Neural cell (in vitro differentiated cells): ENCODE measurements around the gene CST6. TPM values are rescaled to one million over a fixed set of nuclear protein-coding genes. Genes with fewer than 3 reads are reported as not detected.

Source experiments
- H2AFZ ChIP-seq: fragments of 200-600, 300-800 bp; sonication (generic), shearing (Covaris generic); 2 replicates; pipeline ENCODE4 v1.6.0; 2014; ENCODE audit warnings: low read depth, mild to moderate bottlenecking, antibody characterized with exemption, low read length, moderate library complexity
- H3F3A ChIP-seq: fragments of 200-600 bp; shearing (Covaris generic); 2 replicates; pipeline ENCODE4 v1.6.1; 2016; ENCODE audit warnings: mild to moderate bottlenecking, moderate library complexity, mixed read lengths, antibody characterized with exemption, low read length; ENCODE audit not compliant: insufficient read depth, poor library complexity, severe bottlenecking
- H3K27ac ChIP-seq: fragments of 200-600, 300-800 bp; sonication (generic), shearing (Covaris generic); 2 replicates; pipeline ENCODE4 v1.5.1; 2014; ENCODE audit warnings: mild to moderate bottlenecking, low read length, moderate library complexity
- H3K27me3 ChIP-seq: fragments of 300-800, 200-600 bp; sonication (generic), shearing (Covaris generic); 2 replicates; pipeline ENCODE4 v1.6.0; 2014; ENCODE audit warnings: mild to moderate bottlenecking, low read depth, low read length, moderate library complexity; ENCODE audit not compliant: insufficient read depth
- H3K36me3 ChIP-seq: fragments of 300-800, 200-600 bp; sonication (generic), shearing (Covaris generic); 2 replicates; pipeline ENCODE4 v1.5.1; 2014; ENCODE audit warnings: mild to moderate bottlenecking, antibody characterized with exemption, low read length, moderate library complexity; ENCODE audit not compliant: insufficient read depth
- H3K4me2 ChIP-seq: fragments of 300-800, 200-600 bp; sonication (generic), shearing (Covaris generic); 2 replicates; pipeline ENCODE4 v1.6.0; 2014; ENCODE audit warnings: mild to moderate bottlenecking, low read length
- H3K4me3 ChIP-seq: fragments of 300-800, 200-600 bp; sonication (generic), shearing (Covaris generic); 2 replicates; pipeline ENCODE4 v1.5.1; 2014; ENCODE audit warnings: mild to moderate bottlenecking, low read length, moderate library complexity
- H3K79me2 ChIP-seq: fragments of 200-600 bp; shearing (Covaris generic); replicated peaks from 2 replicates; pipeline ENCODE4 v1.6.0; 2014; ENCODE audit warnings: mild to moderate bottlenecking, low read length, moderate library complexity; ENCODE audit not compliant: insufficient read depth
- H3K9ac ChIP-seq: fragments of 300-800, 200-600 bp; sonication (generic), shearing (Covaris generic); 2 replicates; pipeline ENCODE4 v1.6.1; 2016; ENCODE audit warnings: mild to moderate bottlenecking, low read length, mixed read lengths
- H3K9me2 ChIP-seq: fragments of 200-600 bp; shearing (Covaris generic); 2 replicates; pipeline ENCODE4 v1.6.1; 2016; ENCODE audit warnings: mild to moderate bottlenecking, low read length, mixed read lengths; ENCODE audit not compliant: insufficient read depth
- H3K9me3 ChIP-seq: fragments of 200-600, 300-800 bp; sonication (generic), shearing (Covaris generic); 2 replicates; pipeline ENCODE4 v1.6.1; 2016; ENCODE audit warnings: mild to moderate bottlenecking, mixed run types, low read length, moderate library complexity, mixed read lengths
- H4K20me1 ChIP-seq: fragments of 200-600 bp; shearing (Covaris generic); 2 replicates; pipeline ENCODE4 v1.6.1; 2016; ENCODE audit warnings: mild to moderate bottlenecking, mixed run types; ENCODE audit not compliant: insufficient read depth
- EP300 ChIP-seq: fragments of 450-650 bp; conservative IDR thresholded peaks from 2 replicates; pipeline ENCODE4 v1.6.1; 2014; ENCODE audit warnings: antibody characterized with exemption, mild to moderate bottlenecking, moderate library complexity; ENCODE audit not compliant: poor library complexity, severe bottlenecking
- EZH2 ChIP-seq: fragments of 200-600, 300-800 bp; shearing (Covaris generic), sonication (generic); IDR thresholded peaks from 2 replicates; pipeline ENCODE4 v1.6.1; 2014; ENCODE audit warnings: antibody characterized with exemption, low read length, borderline replicate concordance, mild to moderate bottlenecking; ENCODE audit not compliant: insufficient read depth, poor library complexity, severe bottlenecking
- MXI1 ChIP-seq: fragments of 450-650 bp; conservative IDR thresholded peaks from 2 replicates; pipeline ENCODE4 v1.6.1; 2014; ENCODE audit warnings: antibody characterized with exemption, mild to moderate bottlenecking; ENCODE audit not compliant: poor library complexity, severe bottlenecking
- POLR2AphosphoS5 ChIP-seq: IDR thresholded peaks from 2 replicates; pipeline ENCODE4 v1.6.1; 2012
- RAD21 ChIP-seq: fragments of 450-650 bp; conservative IDR thresholded peaks from 2 replicates; pipeline ENCODE4 v1.6.1; 2014; ENCODE audit warnings: antibody characterized with exemption, mild to moderate bottlenecking, moderate library complexity
- REST ChIP-seq: IDR thresholded peaks from 2 replicates; pipeline ENCODE4 v1.6.1; 2012; ENCODE audit warnings: borderline replicate concordance
- SMC3 ChIP-seq: fragments of 450-650 bp; conservative IDR thresholded peaks from 2 replicates; pipeline ENCODE4 v1.6.1; 2014; ENCODE audit warnings: antibody characterized with exemption, mild to moderate bottlenecking, moderate library complexity; ENCODE audit not compliant: poor library complexity
- TAF1 ChIP-seq: IDR thresholded peaks from 2 replicates; pipeline ENCODE4 v1.6.1; 2012; ENCODE audit warnings: low read depth
- polyA plus RNA-seq: library from polyadenylated mRNA; depleted of rRNA; stranded (reverse); fragments of >200 nt; gene quantifications from 2 replicates; pipeline ENCODE4 v1.2.3, GENCODE V29; 2014
- TF ChIP-seq, protein P1 (sequence below): fragments of 450-650 bp; IDR thresholded peaks from 2 replicates; pipeline ENCODE4 v1.5.1; 2014; ENCODE audit warnings: antibody characterized with exemption, mild to moderate bottlenecking, moderate library complexity; ENCODE audit not compliant: poor library complexity, severe bottlenecking

Gene CST6
- polyA plus RNA-seq, 1 donor from 2014 or later = not detected

DNA sequence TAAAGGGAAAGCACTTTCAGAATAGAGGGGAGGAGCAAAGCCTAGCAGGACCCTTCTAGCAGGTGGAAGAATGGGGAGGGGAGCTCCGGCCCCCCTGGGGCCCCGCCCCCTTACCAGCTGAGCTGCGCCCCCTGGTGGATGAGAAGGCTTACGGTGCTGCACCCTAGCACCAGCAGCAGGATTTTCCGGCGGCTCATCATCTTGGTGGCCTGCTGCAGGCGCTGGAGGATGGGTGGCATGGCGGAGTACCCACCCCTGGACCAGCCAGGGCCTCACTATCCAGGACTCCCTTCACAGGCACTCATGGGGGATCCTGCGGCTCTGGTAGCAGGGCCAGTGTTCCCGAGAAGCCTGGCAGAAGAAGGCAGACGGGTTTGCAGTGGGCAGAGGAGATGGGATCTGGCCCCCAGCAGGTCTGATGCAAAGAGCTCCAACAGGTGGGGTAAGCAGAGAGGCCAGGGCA, 33.4 kb downstream of the CST6 start:
- Histone ChIP-seq H3K9ac (no peak overlapping the region), H3K4me3 (no peak overlapping the region), H3F3A (no peaks in the 10 kb centered on the region), H3K27ac (no peak overlapping the region), H3K36me3 (no peaks in the 10 kb centered on the region), H3K9me3 (no peaks in the 10 kb centered on the region), H2AFZ (no peak overlapping the region), H3K9me2 (no peaks in the 10 kb centered on the region), H4K20me1 (no peaks in the 10 kb centered on the region), H3K79me2 (peaks cover 4% of the 10 kb centered on the region), H3K4me2 (no peak overlapping the region), H3K27me3 (no peaks in the 10 kb centered on the region)
- TF ChIP-seq EP300 = no peak
- TF ChIP-seq RAD21 = peak; percentile 57
- peak; percentile 8 for TF ChIP-seq MXI1
- TF ChIP-seq, protein P1, sequence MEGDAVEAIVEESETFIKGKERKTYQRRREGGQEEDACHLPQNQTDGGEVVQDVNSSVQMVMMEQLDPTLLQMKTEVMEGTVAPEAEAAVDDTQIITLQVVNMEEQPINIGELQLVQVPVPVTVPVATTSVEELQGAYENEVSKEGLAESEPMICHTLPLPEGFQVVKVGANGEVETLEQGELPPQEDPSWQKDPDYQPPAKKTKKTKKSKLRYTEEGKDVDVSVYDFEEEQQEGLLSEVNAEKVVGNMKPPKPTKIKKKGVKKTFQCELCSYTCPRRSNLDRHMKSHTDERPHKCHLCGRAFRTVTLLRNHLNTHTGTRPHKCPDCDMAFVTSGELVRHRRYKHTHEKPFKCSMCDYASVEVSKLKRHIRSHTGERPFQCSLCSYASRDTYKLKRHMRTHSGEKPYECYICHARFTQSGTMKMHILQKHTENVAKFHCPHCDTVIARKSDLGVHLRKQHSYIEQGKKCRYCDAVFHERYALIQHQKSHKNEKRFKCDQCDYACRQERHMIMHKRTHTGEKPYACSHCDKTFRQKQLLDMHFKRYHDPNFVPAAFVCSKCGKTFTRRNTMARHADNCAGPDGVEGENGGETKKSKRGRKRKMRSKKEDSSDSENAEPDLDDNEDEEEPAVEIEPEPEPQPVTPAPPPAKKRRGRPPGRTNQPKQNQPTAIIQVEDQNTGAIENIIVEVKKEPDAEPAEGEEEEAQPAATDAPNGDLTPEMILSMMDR = peak; percentile 79
- TF ChIP-seq POLR2AphosphoS5 = no peak
- TF ChIP-seq SMC3 = peak; percentile 67
- no peak for TF ChIP-seq REST

DNA sequence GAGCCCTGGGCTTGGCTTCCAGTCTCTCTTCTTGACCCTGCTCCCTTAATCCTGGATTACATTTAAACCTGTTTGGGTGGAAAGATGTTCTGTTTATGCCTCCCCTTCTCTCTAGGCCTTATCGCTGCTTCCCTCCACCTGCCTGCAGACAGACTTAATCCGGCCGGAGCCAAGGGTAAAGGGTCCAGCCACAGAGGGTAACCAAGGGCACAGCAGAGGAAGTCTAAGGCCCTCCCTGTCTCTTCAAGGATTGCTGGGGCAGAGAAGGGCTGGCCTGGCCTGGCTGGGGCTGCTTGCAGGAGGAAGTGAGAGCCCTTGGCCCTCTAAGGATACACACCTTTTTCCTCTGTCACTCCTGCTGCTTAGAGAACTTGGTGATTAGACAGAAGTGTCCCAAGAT, 35.1 kb downstream of the CST6 start:
- H3F3A ChIP-seq = peaks cover 5% of the 10 kb centered on the region
- no peaks in the 10 kb centered on the region for H3K27me3 ChIP-seq
- H3K9ac ChIP-seq = no peak overlapping the region
- H2AFZ ChIP-seq = no peak overlapping the region
- TF ChIP-seq EP300 = no peak
- no peak for TF ChIP-seq MXI1
- no peak for TF ChIP-seq SMC3
- TF ChIP-seq REST = no peak
- TF ChIP-seq RAD21 = no peak
- no peak for TF ChIP-seq EZH2
- no peak for TF ChIP-seq POLR2AphosphoS5
- TF ChIP-seq, protein P1 = no peak
- TF ChIP-seq TAF1 = no peak
- H3K9me3 ChIP-seq = no peaks in the 10 kb centered on the region
- no peak overlapping the region for H3K4me2 ChIP-seq
- no peaks in the 10 kb centered on the region for H3K36me3 ChIP-seq
- H3K27ac ChIP-seq = no peak overlapping the region
- no peak overlapping the region for H3K4me3 ChIP-seq
- no peaks in the 10 kb centered on the region for H3K9me2 ChIP-seq
- H3K79me2 ChIP-seq = peaks cover 4% of the 10 kb centered on the region
- no peaks in the 10 kb centered on the region for H4K20me1 ChIP-seq
